H9 (cell line): ENCODE results near the gene BNIP5. TPM values are rescaled to one million over a fixed set of nuclear protein-coding genes. Genes with fewer than 3 reads are reported as not detected.

ENCODE experiments used
- DNase-seq: peaks from one replicate; pipeline ENCODE4 v3.0.0-alpha.2; 2017
- H2AFZ ChIP-seq: one replicate; pipeline ENCODE4 v1.6.1; 2013; ENCODE audit warnings: mild to moderate bottlenecking, low read length, control low read depth, moderate library complexity
- H2AK5ac ChIP-seq: 2 replicates; pipeline ENCODE4 v1.6.1; 2013; ENCODE audit warnings: low read length, control low read depth, mixed read lengths; ENCODE audit not compliant: insufficient read length
- H2BK120ac ChIP-seq: one replicate; pipeline ENCODE4 v1.6.1; 2013; ENCODE audit warnings: low read depth, mild to moderate bottlenecking, low read length, control low read depth, inconsistent platforms; ENCODE audit not compliant: poor library complexity, severe bottlenecking
- H2BK12ac ChIP-seq: 2 replicates; pipeline ENCODE4 v1.6.1; 2013; ENCODE audit warnings: low read length, control low read depth, mixed read lengths, low read depth; ENCODE audit not compliant: insufficient read length
- H2BK15ac ChIP-seq: 2 replicates; pipeline ENCODE4 v1.6.1; 2013; ENCODE audit warnings: low read depth, low read length, control low read depth
- H2BK20ac ChIP-seq: one replicate; pipeline ENCODE4 v1.6.1; 2013; ENCODE audit warnings: low read depth, mild to moderate bottlenecking, low read length, control low read depth, inconsistent platforms; ENCODE audit not compliant: poor library complexity, severe bottlenecking
- H2BK5ac ChIP-seq: 2 replicates; pipeline ENCODE4 v1.6.1; 2013; ENCODE audit warnings: low read length, control low read depth, mixed read lengths; ENCODE audit not compliant: insufficient read length
- H3K14ac ChIP-seq: 2 replicates; pipeline ENCODE4 v1.6.1; 2013; ENCODE audit warnings: low read length, control low read depth; ENCODE audit not compliant: insufficient read depth
- H3K18ac ChIP-seq: 2 replicates; pipeline ENCODE4 v1.6.1; 2013; ENCODE audit warnings: low read depth, mild to moderate bottlenecking, mixed read lengths, low read length, control low read depth; ENCODE audit not compliant: insufficient read length
- H3K23ac ChIP-seq: 2 replicates; pipeline ENCODE4 v1.6.1; 2013; ENCODE audit warnings: low read length, control low read depth, mixed read lengths, low read depth; ENCODE audit not compliant: insufficient read length
- H3K23me2 ChIP-seq: 2 replicates; pipeline ENCODE4 v1.6.1; 2013; ENCODE audit warnings: low read depth, mild to moderate bottlenecking, mixed read lengths, low read length, control low read depth; ENCODE audit not compliant: insufficient read length, poor library complexity, severe bottlenecking
- H3K27ac ChIP-seq: 2 replicates; pipeline ENCODE4 v1.5.1; 2013; ENCODE audit warnings: low read length, control low read depth, mixed read lengths, low read depth; ENCODE audit not compliant: insufficient read length
- H3K27me3 ChIP-seq: 2 replicates; pipeline ENCODE4 v1.6.1; 2013; ENCODE audit warnings: low read length, control low read depth, inconsistent platforms; ENCODE audit not compliant: insufficient read depth
- H3K4ac ChIP-seq: 2 replicates; pipeline ENCODE4 v1.6.1; 2013; ENCODE audit warnings: low read depth, mild to moderate bottlenecking, control low read depth, inconsistent platforms, low read length, moderate library complexity
- H3K4me1 ChIP-seq: 2 replicates; pipeline ENCODE4 v1.6.1; 2013; ENCODE audit warnings: low read length, control low read depth, inconsistent platforms; ENCODE audit not compliant: insufficient read depth
- H3K4me2 ChIP-seq: 2 replicates; pipeline ENCODE4 v1.6.1; 2013; ENCODE audit warnings: low read length, control low read depth, mixed read lengths; ENCODE audit not compliant: insufficient read length, insufficient read depth
- H3K56ac ChIP-seq: 2 replicates; pipeline ENCODE4 v1.6.1; 2013; ENCODE audit warnings: low read depth, mild to moderate bottlenecking, mixed read lengths, low read length, control low read depth; ENCODE audit not compliant: insufficient read length
- H3K79me1 ChIP-seq: 2 replicates; pipeline ENCODE4 v1.6.1; 2013; ENCODE audit warnings: low read depth, mild to moderate bottlenecking, moderate library complexity, low read length, control low read depth, inconsistent platforms; ENCODE audit not compliant: insufficient read depth, poor library complexity, severe bottlenecking
- H3K79me2 ChIP-seq: 2 replicates; pipeline ENCODE4 v1.6.1; 2013; ENCODE audit warnings: low read length, control low read depth, inconsistent platforms; ENCODE audit not compliant: insufficient read depth
- H3K9ac ChIP-seq: 2 replicates; pipeline ENCODE4 v1.6.1; 2013; ENCODE audit warnings: low read length, control low read depth, mixed read lengths; ENCODE audit not compliant: insufficient read length; ENCODE audit errors: extremely low read depth
- H3K9me3 ChIP-seq: one replicate; pipeline ENCODE4 v1.6.1; 2013; ENCODE audit warnings: low read depth, low read length, inconsistent platforms; ENCODE audit not compliant: control insufficient read depth
- H3T11ph ChIP-seq: one replicate; pipeline ENCODE4 v1.6.1; 2013; ENCODE audit warnings: mild to moderate bottlenecking, low read length, control low read depth, inconsistent platforms
- H4K20me1 ChIP-seq: one replicate; pipeline ENCODE4 v1.6.1; 2013; ENCODE audit not compliant: control insufficient read depth, insufficient read length, insufficient read depth
- H4K5ac ChIP-seq: 2 replicates; pipeline ENCODE4 v1.6.1; 2013; ENCODE audit warnings: low read depth, mild to moderate bottlenecking, mixed read lengths, low read length, control low read depth; ENCODE audit not compliant: insufficient read length
- H4K8ac ChIP-seq: replicated peaks from 2 replicates; pipeline ENCODE4 v1.6.1; 2013; ENCODE audit warnings: low read length, control low read depth, mixed read lengths, low read depth; ENCODE audit not compliant: insufficient read length
- H4K91ac ChIP-seq: 2 replicates; pipeline ENCODE4 v1.6.1; 2013; ENCODE audit warnings: low read depth, mild to moderate bottlenecking, moderate library complexity, mixed read lengths, low read length, control low read depth; ENCODE audit not compliant: insufficient read length
- H3K27ac Mint-ChIP-seq, 3 experiments: 2 replicates in 2 of 3; 3 replicates in 1 of 3; pipeline ENCODE4 v1.8.0; 2020 to 2021; ENCODE audit warnings: mixed read lengths in 3 of 3, mild to moderate bottlenecking in 1 of 3, moderate library complexity in 1 of 3
- H3K27me3 Mint-ChIP-seq: 2 replicates; pipeline ENCODE4 v1.8.0; 2021; ENCODE audit warnings: low read depth, mild to moderate bottlenecking, moderate library complexity, mixed read lengths
- H3K36me3 Mint-ChIP-seq, 3 experiments: 2 replicates in 2 of 3; 3 replicates in 1 of 3; pipeline ENCODE4 v1.8.0; 2020 to 2021; ENCODE audit warnings: low read depth in 3 of 3, mixed read lengths in 3 of 3; ENCODE audit not compliant: insufficient read depth in 1 of 3
- H3K4me1 Mint-ChIP-seq, 2 experiments: 2 replicates each; pipeline ENCODE4 v1.8.0; 2020; ENCODE audit warnings: mixed read lengths in 2 of 2
- H3K4me3 Mint-ChIP-seq, 2 experiments: 2 replicates in 1 of 2; 3 replicates in 1 of 2; pipeline ENCODE4 v1.8.0; 2020 to 2021; ENCODE audit warnings: mild to moderate bottlenecking in 2 of 2, mixed read lengths in 2 of 2, moderate library complexity in 1 of 2
- H3K9me3 Mint-ChIP-seq, 2 experiments: 2 replicates in 1 of 2; 3 replicates in 1 of 2; pipeline ENCODE4 v1.8.0; 2020; ENCODE audit warnings: mild to moderate bottlenecking in 2 of 2, mixed read lengths in 2 of 2, moderate library complexity in 1 of 2
- CTCF ChIP-seq: fragments of 200-600 bp; sonication (generic); conservative IDR thresholded peaks from 3 replicates; pipeline ENCODE4 v1.8.0; 2021; ENCODE audit warnings: antibody characterized with exemption, mild to moderate bottlenecking
- WGBS: extraction: QIAGEN DNeasy Blood & Tissue Kit; methylation state at CpG from one replicate; pipeline ENCODE4 v1.1.7; 2013; ENCODE audit warnings: missing lambda C conversion rate, low lambda C conversion rate, mixed read lengths; ENCODE audit not compliant: insufficient read length; ENCODE audit errors: extremely low coverage; 5-methylcytosine and 5-hydroxymethylcytosine counted together
- total RNA-seq: library from RNA; stranded (reverse); gene quantifications from 2 replicates; pipeline ENCODE4 v1.2.1, GENCODE V29; 2021

The BNIP5 gene
- total RNA-seq, 1 experiment from 2014 or later, result not detected

- no peak for TF ChIP-seq CTCF
- Mint-ChIP-seq H3K27me3 (peaks cover 4% of the 10 kb centered on the region), H3K27ac (no peak overlapping the region), H3K9me3 (peaks cover 2 to 3% of the 10 kb centered on the region in 2 experiments; a peak in 2 of 5 replicates), H3K4me3 (no peak overlapping the region), H3K36me3 (peaks cover 0 to 2% (median 0%) of the 10 kb centered on the region in 3 experiments; a peak in 2 of 7 replicates), H3K4me1 (peaks cover 0 to 3% of the 10 kb centered on the region in 2 experiments; a peak in 1 of 4 replicates)
- no peaks in the 10 kb centered on the region for H3K9me3 ChIP-seq
- no peak overlapping the region for H2AK5ac ChIP-seq
- H3K79me2 ChIP-seq, result no peaks in the 10 kb centered on the region
- no peak overlapping the region for H3K4ac ChIP-seq
- H3T11ph ChIP-seq, result no peak overlapping the region
- no peaks in the 10 kb centered on the region for H4K20me1 ChIP-seq
- H3K23ac ChIP-seq, result no peak overlapping the region
- H3K4me2 ChIP-seq, result no peak overlapping the region
- no peak overlapping the region for H4K91ac ChIP-seq
- H2BK15ac ChIP-seq, result no peak overlapping the region
- no peak overlapping the region for H2BK5ac ChIP-seq
- H4K8ac ChIP-seq, result no peak overlapping the region
- H3K27ac ChIP-seq, result no peak overlapping the region
- H3K4me1 ChIP-seq, result no peaks in the 10 kb centered on the region
- H2BK20ac ChIP-seq, result no peak overlapping the region
- H3K14ac ChIP-seq, result no peak overlapping the region
- no peak overlapping the region for H2BK12ac ChIP-seq
- no peaks in the 10 kb centered on the region for H3K27me3 ChIP-seq
- no CpG with 5 or more reads among the region's 6 CpGs for WGBS
- H3K79me1 ChIP-seq, result no peaks in the 10 kb centered on the region
- H2BK120ac ChIP-seq, result no peak overlapping the region
- no peak overlapping the region for H3K56ac ChIP-seq
- no peak overlapping the region for H3K9ac ChIP-seq
- no peak overlapping the region for H3K18ac ChIP-seq
- no peak overlapping the region for H2AFZ ChIP-seq
- H4K5ac ChIP-seq, result no peak overlapping the region
- no peaks in the 10 kb centered on the region for H3K23me2 ChIP-seq
- DNase-seq, result no peak
These were observed 12.6 kb upstream of the BNIP5 start for GRCh38 chr6:36349240-36349639.
